D721Med (cell line): Measurements from ENCODE around the gene MYO16.

Experiments
- DNase-seq: peaks from one replicate; pipeline ENCODE4 v3.0.0; 2011; ENCODE audit warnings: low spot score; ENCODE audit not compliant: insufficient read length
- FAIRE-seq: peaks from 2 replicates; lab custom pipeline; 2011; peaks lifted over from hg19 to GRCh38; lab: Jason Lieb, UNC
- CTCF ChIP-seq: IDR thresholded peaks from 2 replicates; pipeline ENCODE4 v1.5.1; 2012; ENCODE audit warnings: mild to moderate bottlenecking, control low read depth; ENCODE audit not compliant: insufficient read depth; ENCODE audit errors: missing control alignments

MYO16 gene

GRCh38 chr13:109136873-109137272 lies 507.5 kb downstream of the MYO16 start:
- no peak for FAIRE-seq
- DNase-seq: no peak

GRCh38 chr13:109139346-109139745 lies 509.9 kb downstream of the MYO16 start:
- TF ChIP-seq CTCF: no peak

More at GRCh38 chr13:109136873-109137272, 507.5 kb downstream of the MYO16 start:
- TF ChIP-seq CTCF: no peak

GRCh38 chr13:109140054-109140453 lies 510.6 kb downstream of the MYO16 start:
- no peak for TF ChIP-seq CTCF
- DNase-seq (no peak), FAIRE-seq (no peak)

More at GRCh38 chr13:109139346-109139745, 509.9 kb downstream of the MYO16 start:
- FAIRE-seq (no peak), DNase-seq (no peak)

GRCh38 chr13:109140479-109141349 lies 511.3 kb downstream of the MYO16 start:
- DNase-seq (no peak), FAIRE-seq (no peak)
- TF ChIP-seq CTCF: no peak

- no peak for FAIRE-seq
- TF ChIP-seq CTCF: no peak
- DNase-seq: no peak
Observed at GRCh38 chr13:109141706-109142105, 512.3 kb downstream of the MYO16 start.

GRCh38 chr13:109144693-109145437 lies 515.5 kb downstream of the MYO16 start:
- DNase-seq: no peak
- TF ChIP-seq CTCF: no peak
- FAIRE-seq: no peak
